Naive thymus-derived CD8-positive, alpha-beta T cell (primary cell): ENCODE data around the gene XXYLT1. TPM values are rescaled to one million over a fixed set of nuclear protein-coding genes. Genes with fewer than 3 reads are reported as not detected.
"Not testable (repeated sequence)": the region's sequence is repeated elsewhere in the genome, so short reads cannot be mapped to it uniquely, and the experiment has no call there.

Experiments used
- ATAC-seq, 2 donors: fragments of 150-1000 bp; cut with Tn5 transposase in 1 of 2; sonication (Bioruptor Pico), chemical (Tn5 transposase) in 1 of 2; 1 replicate in 1 of 2; 2 replicates in 1 of 2; pipeline ENCODE4 v1.10.0; 2021; ENCODE audit warnings: mild to moderate bottlenecking in 2 of 2, moderate library complexity in 2 of 2
- POLR2A ChIA-PET: fragments of 350-600 bp; sonication (Branson Sonifier 250); formaldehyde crosslinking; loops from one replicate; lab custom pipeline; 2021; ENCODE audit warnings: antibody characterized with exemption; lab: Charles Lee
- DNase-seq, 10 donors: peaks; one replicate each; pipeline versions ENCODE4 v3.0.0 to v3.0.0-alpha.2; 2020 to 2022
- H3K27ac Mint-ChIP-seq, 10 donors: one replicate each; pipeline ENCODE4 v1.8.0; 2020 to 2022; ENCODE audit warnings: mild to moderate bottlenecking in 10 of 10, mixed read lengths in 10 of 10, moderate library complexity in 4 of 10, inconsistent platforms in 1 of 10
- H3K27me3 Mint-ChIP-seq, 5 donors: one replicate each; pipeline ENCODE4 v1.8.0; 2021 to 2022; ENCODE audit warnings: mixed read lengths in 5 of 5
- H3K36me3 Mint-ChIP-seq, 3 donors: one replicate each; pipeline ENCODE4 v1.8.0; 2020 to 2022; ENCODE audit warnings: mixed read lengths in 3 of 3, mild to moderate bottlenecking in 2 of 3, inconsistent platforms in 1 of 3
- H3K4me1 Mint-ChIP-seq, 4 donors: one replicate each; pipeline ENCODE4 v1.8.0; 2021 to 2022; ENCODE audit warnings: mixed read lengths in 4 of 4
- H3K4me3 Mint-ChIP-seq, 10 donors: one replicate each; pipeline ENCODE4 v1.8.0; 2020 to 2022; ENCODE audit warnings: mild to moderate bottlenecking in 10 of 10, mixed read lengths in 10 of 10, moderate library complexity in 6 of 10, inconsistent platforms in 1 of 10
- H3K9me3 Mint-ChIP-seq, 9 donors: one replicate each; pipeline ENCODE4 v1.8.0; 2020 to 2022; ENCODE audit warnings: mixed read lengths in 9 of 9, mild to moderate bottlenecking in 3 of 9, inconsistent platforms in 1 of 9, moderate library complexity in 1 of 9
- polyA plus RNA-seq, 3 donors: library from polyadenylated mRNA; unstranded; fragments of 300-500 nt; fragmentation: Illumina TruSeq; gene quantifications; one replicate each; pipeline ENCODE4 v1.2.3, GENCODE V29; 2021
- total RNA-seq, 8 experiments: library from RNA in 2 of 8; stranded (reverse) in 2 of 8; gene quantifications; one replicate each; pipeline ENCODE4 v1.2.3 and lab custom pipeline; 2021 to 2026

The XXYLT1 gene
- total and polyA plus RNA-seq, 5 experiments from 2014 or later: 5.4 to 8.3 (median 6.3) TPM

DNA sequence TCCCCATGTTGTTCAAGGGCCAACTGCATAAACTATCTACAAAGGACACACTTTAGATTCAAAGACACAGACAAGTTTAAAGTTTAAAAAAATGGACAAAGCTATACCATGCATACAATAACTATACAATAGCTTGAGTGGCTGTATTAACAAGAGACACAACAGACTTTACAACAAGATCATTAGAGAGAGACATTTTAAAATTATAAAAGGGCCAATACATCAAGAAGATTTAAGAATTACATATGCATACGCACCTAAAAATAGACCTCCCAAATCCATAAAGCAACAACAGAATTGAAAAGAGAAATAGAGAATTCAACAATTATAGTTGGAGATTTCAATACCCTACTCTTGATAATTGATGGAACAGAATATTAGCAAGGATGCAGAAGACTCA, 79.4 kb downstream of the XXYLT1 start:
- peaks cover 5 to 12% (median 9%) of the 10 kb centered on the region in 3 donors for H3K36me3 Mint-ChIP-seq
- ATAC-seq (no peak), DNase-seq (no peak)
- H3K27me3 Mint-ChIP-seq: no peaks in the 10 kb centered on the region
- peaks cover 0 to 21% (median 11%) of the 10 kb centered on the region in 9 donors for H3K9me3 Mint-ChIP-seq
- no peak overlapping the region for H3K4me3 Mint-ChIP-seq
- POLR2A ChIA-PET: no interaction called here
- no peak overlapping the region for H3K27ac Mint-ChIP-seq
- H3K4me1 Mint-ChIP-seq: peaks cover 11 to 25% (median 16%) of the 10 kb centered on the region in 4 donors

DNA sequence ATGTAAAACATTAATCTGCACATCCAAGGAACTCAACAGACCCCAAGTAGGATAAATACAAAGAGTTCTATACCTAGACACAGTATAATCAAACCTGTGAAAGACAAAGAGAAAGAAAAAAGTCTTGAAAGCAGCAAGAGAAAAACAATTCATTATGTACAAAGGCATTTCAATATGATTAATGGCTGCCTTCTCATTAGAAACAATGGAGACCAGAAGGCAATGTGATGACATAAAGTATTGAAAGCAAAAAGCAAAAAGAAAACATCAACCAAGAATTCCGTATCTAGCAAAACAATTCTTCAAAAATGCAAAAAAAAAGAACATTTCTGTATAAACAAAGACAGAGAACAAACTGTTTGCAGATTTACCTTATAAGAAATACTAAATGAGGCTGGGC, 81.1 kb downstream of the XXYLT1 start:
- no peak overlapping the region for H3K4me3 Mint-ChIP-seq
- H3K27me3 Mint-ChIP-seq: no peaks in the 10 kb centered on the region
- peak overlapping the region in 1 of 10 donors; percentile 34 for H3K27ac Mint-ChIP-seq
- ATAC-seq (no peak), DNase-seq (no peak)
- POLR2A ChIA-PET: no interaction called here
- H3K36me3 Mint-ChIP-seq: peaks cover 7 to 12% (median 9%) of the 10 kb centered on the region in 3 donors
- H3K4me1 Mint-ChIP-seq: peaks cover 18 to 30% (median 24%) of the 10 kb centered on the region in 4 donors
- H3K9me3 Mint-ChIP-seq: peaks cover 0 to 21% (median 11%) of the 10 kb centered on the region in 9 donors

DNA sequence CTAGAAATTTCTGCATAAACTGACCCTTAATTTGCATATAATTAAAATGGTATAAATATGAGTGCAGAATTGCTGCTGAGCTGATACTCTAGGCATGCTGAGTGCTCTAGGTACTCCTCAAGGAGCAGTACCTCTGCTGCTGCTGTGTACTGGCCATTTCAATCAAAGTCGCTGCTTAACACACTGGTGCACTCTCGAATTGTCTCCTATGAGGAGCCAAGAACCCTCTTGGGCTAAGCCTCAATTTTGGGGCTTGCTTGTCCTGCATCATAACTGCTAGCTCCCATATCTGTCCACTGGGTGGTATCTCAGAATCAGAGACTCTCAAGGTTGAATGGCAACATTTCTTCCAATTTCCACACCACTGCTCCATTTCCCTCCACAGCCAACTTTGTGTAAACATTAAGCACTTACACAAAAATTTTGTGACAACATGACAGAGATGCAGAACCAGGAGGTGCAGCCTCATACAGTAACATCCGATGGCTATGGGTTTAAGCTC, 82.5 kb downstream of the XXYLT1 start:
- Mint-ChIP-seq H3K9me3 (peaks cover 0 to 21% (median 11%) of the 10 kb centered on the region in 9 donors), H3K36me3 (peaks cover 9 to 12% (median 10%) of the 10 kb centered on the region in 3 donors), H3K27me3 (no peaks in the 10 kb centered on the region), H3K4me3 (no peak overlapping the region), H3K27ac (no peak overlapping the region), H3K4me1 (peaks cover 16 to 26% (median 21%) of the 10 kb centered on the region in 4 donors)
- ATAC-seq (no peak), DNase-seq (no peak)
- POLR2A ChIA-PET: no interaction called here

DNA sequence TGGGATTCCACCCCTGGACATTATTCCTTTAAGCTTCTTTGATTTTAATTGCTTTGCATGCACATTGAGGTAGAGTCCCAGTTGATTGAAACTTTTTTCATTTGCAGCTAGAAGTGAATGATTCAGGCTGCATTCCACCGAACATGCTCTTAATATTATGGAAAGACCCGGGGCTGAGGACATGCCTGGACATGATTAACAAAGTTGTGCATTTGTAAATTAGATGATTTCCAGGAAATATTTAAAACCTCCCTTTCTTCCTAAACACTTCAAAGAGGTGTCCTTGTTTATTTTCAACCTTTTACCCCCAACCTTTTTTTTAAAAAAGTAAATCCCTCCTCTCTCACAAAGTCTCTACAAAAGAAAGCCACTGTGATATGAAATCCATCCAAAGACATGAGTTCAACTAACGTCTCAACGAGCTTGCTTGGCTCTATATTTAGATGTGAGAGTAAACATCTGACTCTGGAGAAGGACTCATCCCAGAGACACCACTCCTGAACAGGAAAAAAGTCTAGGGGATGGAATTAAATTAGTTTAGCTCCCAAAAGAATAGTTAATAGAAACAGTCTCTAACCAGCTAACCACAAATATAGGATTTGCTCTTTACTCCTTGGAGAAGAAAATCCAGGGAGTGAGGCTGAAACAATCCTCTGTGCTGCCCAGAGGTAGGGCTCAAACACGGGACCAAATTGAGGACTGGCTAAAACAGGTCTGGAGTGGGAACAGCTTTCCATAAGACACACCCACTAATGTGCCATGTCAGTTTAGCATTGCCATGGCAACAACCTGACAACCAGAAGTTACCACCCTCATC, 83.1 kb downstream of the XXYLT1 start:
- H3K9me3 Mint-ChIP-seq: peaks cover 0 to 21% (median 11%) of the 10 kb centered on the region in 9 donors
- ATAC-seq: no peak
- peaks cover 9 to 16% (median 14%) of the 10 kb centered on the region in 3 donors for H3K36me3 Mint-ChIP-seq
- POLR2A ChIA-PET: no interaction called here
- no peak overlapping the region for H3K4me3 Mint-ChIP-seq
- H3K27ac Mint-ChIP-seq: peak overlapping the region in 1 of 10 donors; percentile 7
- peaks cover 18 to 29% (median 22%) of the 10 kb centered on the region in 4 donors for H3K4me1 Mint-ChIP-seq
- no peak for DNase-seq
- H3K27me3 Mint-ChIP-seq: no peaks in the 10 kb centered on the region

DNA sequence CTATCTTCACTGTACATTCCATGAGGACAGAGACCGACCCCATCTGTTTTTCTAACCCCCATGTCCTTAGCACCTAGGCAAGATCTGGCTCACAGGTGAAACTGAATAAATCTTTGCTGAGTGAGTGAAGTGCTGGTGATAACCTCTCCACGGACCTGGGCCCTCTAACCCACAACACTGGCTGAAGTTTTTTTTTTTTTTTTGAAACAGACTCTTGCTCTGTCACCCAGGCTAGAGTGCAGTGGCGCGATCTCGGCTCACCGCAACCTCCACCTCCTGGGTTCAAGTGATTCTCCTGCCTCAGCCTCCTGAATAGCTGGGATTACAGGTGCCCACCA, 84.3 kb downstream of the XXYLT1 start:
- POLR2A ChIA-PET: not testable (repeated sequence)
- H3K27ac Mint-ChIP-seq: peak overlapping the region in 2 of 10 donors; percentile 60 to 83

DNA sequence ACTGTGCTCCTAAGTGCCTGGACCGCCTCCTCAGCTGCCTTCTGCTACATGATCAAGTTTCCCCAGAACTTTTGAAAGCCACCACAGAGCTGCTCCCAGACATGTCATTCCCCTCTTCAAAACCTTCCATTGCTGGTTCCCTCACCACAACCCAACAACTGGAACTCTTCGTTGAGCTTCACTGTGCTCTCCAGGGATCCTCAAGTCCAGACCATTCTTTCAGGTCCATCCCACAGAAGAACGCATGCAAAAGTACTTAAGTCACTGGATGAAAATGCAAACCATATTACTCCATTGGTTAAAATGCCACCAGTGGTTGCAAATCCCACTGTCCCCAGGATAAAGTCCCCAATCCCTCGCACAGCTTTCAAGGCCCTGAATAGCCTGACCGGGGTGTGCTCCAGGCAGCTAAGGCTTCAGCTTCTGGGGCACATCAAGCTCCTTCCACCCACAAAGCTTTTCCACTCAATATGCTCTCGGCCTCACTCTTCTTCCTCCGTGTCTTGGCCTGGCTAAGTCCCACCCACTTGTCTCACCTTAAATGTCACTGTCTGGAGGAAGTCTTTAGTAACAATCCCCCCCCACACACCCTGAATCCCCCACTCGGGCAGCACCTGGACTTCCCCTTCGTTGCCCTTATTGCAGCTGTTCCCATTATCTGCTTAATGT, 84.8 kb downstream of the XXYLT1 start:
- Mint-ChIP-seq H3K36me3 (peaks cover 2 to 14% (median 9%) of the 10 kb centered on the region in 3 donors), H3K27me3 (no peaks in the 10 kb centered on the region), H3K27ac (peak overlapping the region in 4 of 10 donors; percentile 3 to 83 (median 54)), H3K9me3 (peaks cover 0 to 12% (median 3%) of the 10 kb centered on the region in 9 donors), H3K4me3 (peak overlapping the region in 2 of 10 donors; percentile 8 to 10), H3K4me1 (peaks cover 21 to 41% (median 29%) of the 10 kb centered on the region in 4 donors)
- DNase-seq (no peak), ATAC-seq (no peak)
- POLR2A ChIA-PET: no interaction called here

More for the DNA sequence above, 84.3 kb downstream of the XXYLT1 start:
- peaks cover 0 to 17% (median 8%) of the 10 kb centered on the region in 9 donors for H3K9me3 Mint-ChIP-seq
- not testable (repeated sequence) for H3K27me3 Mint-ChIP-seq, DNase-seq, ATAC-seq
- peaks cover 21 to 41% (median 28%) of the 10 kb centered on the region in 4 donors for H3K4me1 Mint-ChIP-seq
- peaks cover 7 to 14% (median 13%) of the 10 kb centered on the region in 3 donors for H3K36me3 Mint-ChIP-seq
- H3K4me3 Mint-ChIP-seq: peak overlapping the region in 2 of 10 donors; percentile 8 to 10

DNA sequence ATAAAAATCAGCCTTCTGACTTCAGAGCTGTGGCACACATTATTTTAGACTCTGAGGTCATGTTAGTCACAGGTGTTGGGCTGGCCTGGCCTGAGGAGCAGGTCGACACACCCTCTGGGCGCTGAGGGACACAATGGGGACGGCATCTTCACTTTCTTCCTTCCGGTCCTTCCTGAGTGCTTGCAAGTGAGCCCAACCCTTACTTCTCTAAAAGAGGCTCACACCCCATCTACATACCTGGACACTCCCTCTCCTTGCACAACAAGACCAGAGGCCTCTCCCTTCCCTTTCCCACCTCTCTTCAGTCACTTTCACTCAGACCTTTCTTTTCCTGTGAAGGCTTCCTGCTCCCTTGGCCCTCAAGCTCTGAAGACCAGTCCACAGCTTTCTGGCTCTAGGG, 85.4 kb downstream of the XXYLT1 start:
- H3K4me3 Mint-ChIP-seq: no peak overlapping the region
- POLR2A ChIA-PET: no interaction called here
- DNase-seq (no peak), ATAC-seq (no peak)
- H3K27ac Mint-ChIP-seq: peak overlapping the region in 2 of 10 donors; percentile 48 to 83
- peaks cover 21 to 41% (median 30%) of the 10 kb centered on the region in 4 donors for H3K4me1 Mint-ChIP-seq
- H3K9me3 Mint-ChIP-seq: peaks cover 0 to 6% (median 0%) of the 10 kb centered on the region in 9 donors
- peaks cover 0 to 14% (median 6%) of the 10 kb centered on the region in 3 donors for H3K36me3 Mint-ChIP-seq
- no peaks in the 10 kb centered on the region for H3K27me3 Mint-ChIP-seq

DNA sequence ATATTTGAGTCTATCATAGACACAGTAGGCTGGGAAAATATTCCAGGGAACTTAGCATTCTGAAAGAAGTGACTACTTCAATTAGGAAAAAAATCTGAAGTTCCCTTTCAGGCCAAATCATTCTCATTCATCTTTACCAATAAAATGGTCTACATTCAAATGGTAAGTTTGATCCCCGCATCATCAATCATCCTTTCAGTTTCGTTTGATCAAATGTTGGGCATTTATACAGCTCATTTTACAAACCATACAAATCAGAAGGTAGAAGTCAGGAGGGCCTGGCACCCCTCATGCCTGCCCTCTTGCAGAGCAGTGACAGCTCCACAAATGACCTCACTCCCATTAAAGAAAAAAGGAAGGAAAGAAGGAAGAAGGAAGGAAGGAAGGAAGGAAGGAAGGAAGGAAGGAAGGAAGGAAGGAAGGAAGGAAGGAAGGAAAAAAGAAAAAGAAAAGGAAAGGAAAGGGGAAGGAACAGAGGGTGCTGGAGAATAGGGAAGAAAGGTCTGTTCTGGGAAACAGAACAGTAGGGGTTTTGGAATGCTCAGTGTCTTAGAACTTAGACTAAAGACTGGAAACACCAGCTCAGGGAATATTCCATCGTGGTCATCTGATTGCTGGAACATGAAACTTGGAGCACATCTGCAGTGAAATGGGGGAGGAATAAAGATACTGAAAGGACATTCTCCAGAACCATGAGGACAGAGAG, 86.1 kb downstream of the XXYLT1 start:
- Mint-ChIP-seq H3K27ac (peak overlapping the region in 4 of 10 donors; percentile 11 to 82 (median 53)), H3K4me3 (no peak overlapping the region), H3K36me3 (peaks cover 0 to 14% (median 6%) of the 10 kb centered on the region in 3 donors), H3K9me3 (peaks cover 0 to 6% (median 0%) of the 10 kb centered on the region in 9 donors), H3K4me1 (peaks cover 21 to 41% (median 30%) of the 10 kb centered on the region in 4 donors), H3K27me3 (no peaks in the 10 kb centered on the region)
- POLR2A ChIA-PET: no interaction called here
- DNase-seq (no peak), ATAC-seq (no peak)

DNA sequence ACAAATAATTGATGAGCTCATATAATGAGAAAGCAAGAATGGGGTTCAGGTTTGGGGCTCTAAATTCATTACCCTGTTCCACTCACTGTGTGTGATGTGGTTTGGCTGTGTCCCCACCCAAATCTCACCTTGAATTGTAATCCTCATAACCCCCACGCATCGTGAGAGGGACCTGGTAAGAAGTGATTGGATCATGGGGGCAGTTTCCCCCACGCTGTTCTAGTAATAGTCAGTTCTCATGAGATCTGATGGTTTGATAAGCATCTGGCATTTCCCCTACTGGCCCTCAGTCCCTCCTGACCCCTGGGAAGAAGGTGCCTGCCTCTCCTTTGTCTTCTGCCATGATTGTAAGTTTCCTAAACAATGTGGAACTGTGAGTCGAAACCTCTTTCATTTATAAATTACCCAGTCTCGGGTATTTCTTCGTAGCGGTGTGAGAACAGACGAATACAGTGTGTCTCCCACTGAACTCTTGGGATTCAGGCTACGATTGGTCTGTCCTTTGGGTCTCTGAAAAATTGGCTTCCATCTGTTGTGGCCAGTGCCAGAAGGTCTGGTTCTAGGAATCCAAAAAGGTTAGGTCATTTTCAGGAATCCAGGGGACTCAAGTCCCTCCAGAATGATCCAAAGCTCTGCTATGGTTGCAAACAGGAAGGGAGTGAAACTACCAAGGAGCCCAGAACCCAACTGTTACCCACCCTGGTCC, 87.7 kb downstream of the XXYLT1 start:
- Mint-ChIP-seq H3K4me3 (no peak overlapping the region), H3K36me3 (peaks cover 0 to 16% (median 5%) of the 10 kb centered on the region in 3 donors), H3K27me3 (no peaks in the 10 kb centered on the region), H3K27ac (no peak overlapping the region), H3K9me3 (no peaks in the 10 kb centered on the region), H3K4me1 (peaks cover 27 to 47% (median 34%) of the 10 kb centered on the region in 4 donors)
- ATAC-seq (no peak), DNase-seq (no peak)
- POLR2A ChIA-PET: no interaction called here

DNA sequence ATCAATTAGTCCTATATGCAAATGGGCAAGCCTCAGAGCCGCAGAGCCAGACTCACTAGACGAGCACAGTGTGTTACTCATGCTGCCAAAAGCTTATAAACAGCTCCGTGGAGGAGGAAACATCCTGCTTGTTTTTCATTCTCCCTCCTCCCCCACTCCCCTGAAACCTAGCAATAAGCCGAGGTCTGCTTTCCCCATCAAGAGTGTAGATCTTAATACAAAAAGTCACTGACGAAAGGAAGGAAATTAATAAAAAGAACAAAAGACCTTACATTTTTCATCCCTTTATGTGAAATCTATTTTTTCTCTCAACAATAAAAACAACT, 88.5 kb downstream of the XXYLT1 start:
- POLR2A ChIA-PET: no interaction called here
- Mint-ChIP-seq H3K27ac (peak overlapping the region in 2 of 10 donors; percentile 44 to 60), H3K4me1 (peaks cover 30 to 46% (median 37%) of the 10 kb centered on the region in 4 donors), H3K9me3 (no peaks in the 10 kb centered on the region), H3K36me3 (peaks cover 0 to 19% (median 5%) of the 10 kb centered on the region in 3 donors), H3K4me3 (no peak overlapping the region), H3K27me3 (no peaks in the 10 kb centered on the region)
- DNase-seq (no peak), ATAC-seq (no peak)

DNA sequence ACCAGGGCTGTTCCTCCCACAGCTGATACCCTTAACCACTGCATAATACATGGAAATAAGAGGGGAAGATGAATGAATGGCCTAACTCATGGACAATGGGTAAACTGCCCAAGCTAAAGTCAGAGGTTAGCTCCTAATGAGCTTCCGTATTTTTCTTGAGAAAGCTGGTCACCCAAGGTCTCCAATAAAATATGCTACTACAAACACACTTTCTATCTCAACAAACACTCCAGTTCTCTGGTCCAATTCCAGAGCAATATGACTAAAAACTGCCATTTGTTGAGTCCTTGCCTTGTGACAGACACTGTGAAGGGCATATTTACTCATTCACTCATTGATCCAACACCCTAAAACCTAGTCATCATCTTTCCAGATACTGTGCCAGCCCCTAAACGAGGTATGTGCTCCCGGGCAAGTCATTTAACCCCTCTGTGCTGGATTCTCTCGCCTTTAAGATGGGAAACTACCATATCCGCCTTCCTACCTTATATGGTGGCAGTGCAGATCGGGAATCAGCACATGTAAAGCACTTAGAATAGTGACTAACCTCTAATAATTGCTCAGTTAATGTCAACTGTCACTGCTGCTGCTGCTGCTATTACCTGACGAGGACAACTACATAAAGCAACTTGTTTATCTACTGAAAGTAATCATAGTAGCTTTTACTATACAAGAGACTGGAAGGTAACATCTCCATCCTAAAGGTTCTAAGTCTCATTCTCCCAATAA, 89.1 kb downstream of the XXYLT1 start:
- no peak overlapping the region for H3K27ac Mint-ChIP-seq
- no peak overlapping the region for H3K4me3 Mint-ChIP-seq
- H3K27me3 Mint-ChIP-seq: no peaks in the 10 kb centered on the region
- no peaks in the 10 kb centered on the region for H3K9me3 Mint-ChIP-seq
- DNase-seq (no peak), ATAC-seq (no peak)
- H3K36me3 Mint-ChIP-seq: peaks cover 0 to 19% (median 5%) of the 10 kb centered on the region in 3 donors
- H3K4me1 Mint-ChIP-seq: peaks cover 34 to 51% (median 38%) of the 10 kb centered on the region in 4 donors
- POLR2A ChIA-PET: no interaction called here
